Glutamatergic neuron (in vitro differentiated cells): ENCODE data around the gene EIPR1. TPM values are rescaled to one million over a fixed set of nuclear protein-coding genes. Genes with fewer than 3 reads are reported as not detected.

Source experiments
- DNase-seq: peaks from one replicate; pipeline ENCODE4 v3.0.0; 2022
- H3K27ac Mint-ChIP-seq: one replicate; pipeline ENCODE4 v1.8.0; 2020; ENCODE audit warnings: mild to moderate bottlenecking, mixed read lengths, inconsistent platforms; ENCODE audit not compliant: unreplicated experiment
- H3K27me3 Mint-ChIP-seq: one replicate; pipeline ENCODE4 v1.8.0; 2020; ENCODE audit warnings: mild to moderate bottlenecking, moderate library complexity, mixed read lengths, inconsistent platforms; ENCODE audit not compliant: unreplicated experiment
- H3K36me3 Mint-ChIP-seq: one replicate; pipeline ENCODE4 v1.8.0; 2020; ENCODE audit warnings: mild to moderate bottlenecking, mixed read lengths, inconsistent platforms; ENCODE audit not compliant: unreplicated experiment
- H3K4me1 Mint-ChIP-seq: one replicate; pipeline ENCODE4 v1.8.0; 2020; ENCODE audit warnings: mild to moderate bottlenecking, low read depth, mixed read lengths, inconsistent platforms; ENCODE audit not compliant: unreplicated experiment
- H3K4me3 Mint-ChIP-seq: one replicate; pipeline ENCODE4 v1.8.0; 2020; ENCODE audit warnings: mild to moderate bottlenecking, mixed read lengths, inconsistent platforms; ENCODE audit not compliant: unreplicated experiment
- H3K9me3 Mint-ChIP-seq: one replicate; pipeline ENCODE4 v1.8.0; 2020; ENCODE audit warnings: mild to moderate bottlenecking, moderate library complexity, mixed read lengths, inconsistent platforms; ENCODE audit not compliant: unreplicated experiment
- CTCF ChIP-seq: fragments of 200-600 bp; sonication (generic); IDR thresholded peaks from one replicate; pipeline ENCODE4 v1.5.0; 2021; ENCODE audit not compliant: partially characterized antibody, unreplicated experiment
- total RNA-seq: library from RNA; stranded (reverse); fragmentation: NEBNext Ultra II Directional; extraction: Animal tissue kit (Norgen Biotek cat#: 25700); gene quantifications from one replicate; pipeline ENCODE4 v1.2.1, GENCODE V29; 2021; ENCODE audit not compliant: unreplicated experiment

The EIPR1 gene
- total RNA-seq, 1 donor from 2014 or later: 43.8 TPM

- DNase-seq: no peak
- H3K9me3 Mint-ChIP-seq: peaks cover 5% of the 10 kb centered on the region
- H3K27me3 Mint-ChIP-seq: peaks cover 3% of the 10 kb centered on the region
- peaks cover 2% of the 10 kb centered on the region for H3K4me1 Mint-ChIP-seq
- no peak for TF ChIP-seq CTCF
- H3K36me3 Mint-ChIP-seq: peaks cover 20% of the 10 kb centered on the region
- H3K4me3 Mint-ChIP-seq: no peak overlapping the region
- H3K27ac Mint-ChIP-seq: no peak overlapping the region
These were observed 217.7 kb downstream of the EIPR1 start for GRCh38 chr2:3159782-3160545.

GRCh38 chr2:3154700-3155099 lies 222.9 kb downstream of the EIPR1 start:
- Mint-ChIP-seq H3K27me3 (peaks cover 11% of the 10 kb centered on the region), H3K27ac (no peak overlapping the region), H3K36me3 (peaks cover 22% of the 10 kb centered on the region)

GRCh38 chr2:3154146-3154545 lies 223.5 kb downstream of the EIPR1 start:
- H3K9me3 Mint-ChIP-seq: peaks cover 11% of the 10 kb centered on the region
- peaks cover 7% of the 10 kb centered on the region for H3K27me3 Mint-ChIP-seq
- DNase-seq: no peak
- peaks cover 20% of the 10 kb centered on the region for H3K4me1 Mint-ChIP-seq
- no peak overlapping the region for H3K27ac Mint-ChIP-seq
- H3K4me3 Mint-ChIP-seq: no peak overlapping the region
- H3K36me3 Mint-ChIP-seq: peaks cover 22% of the 10 kb centered on the region
- no peak for TF ChIP-seq CTCF

More at GRCh38 chr2:3154700-3155099, 222.9 kb downstream of the EIPR1 start:
- TF ChIP-seq CTCF: no peak
- no peak overlapping the region for H3K4me3 Mint-ChIP-seq
- H3K4me1 Mint-ChIP-seq: peaks cover 20% of the 10 kb centered on the region
- peaks cover 13% of the 10 kb centered on the region for H3K9me3 Mint-ChIP-seq
- no peak for DNase-seq

GRCh38 chr2:3151153-3151918 lies 226.3 kb downstream of the EIPR1 start:
- Mint-ChIP-seq H3K27ac (peak overlapping the region; percentile 91), H3K4me3 (peak overlapping the region; percentile 23), H3K4me1 (peaks cover 22% of the 10 kb centered on the region), H3K27me3 (peaks cover 7% of the 10 kb centered on the region), H3K36me3 (peaks cover 15% of the 10 kb centered on the region), H3K9me3 (peaks cover 10% of the 10 kb centered on the region)
- no peak for DNase-seq
- no peak for TF ChIP-seq CTCF
